ENCODE results near the gene MBD3.

The MBD3 gene

DNA sequence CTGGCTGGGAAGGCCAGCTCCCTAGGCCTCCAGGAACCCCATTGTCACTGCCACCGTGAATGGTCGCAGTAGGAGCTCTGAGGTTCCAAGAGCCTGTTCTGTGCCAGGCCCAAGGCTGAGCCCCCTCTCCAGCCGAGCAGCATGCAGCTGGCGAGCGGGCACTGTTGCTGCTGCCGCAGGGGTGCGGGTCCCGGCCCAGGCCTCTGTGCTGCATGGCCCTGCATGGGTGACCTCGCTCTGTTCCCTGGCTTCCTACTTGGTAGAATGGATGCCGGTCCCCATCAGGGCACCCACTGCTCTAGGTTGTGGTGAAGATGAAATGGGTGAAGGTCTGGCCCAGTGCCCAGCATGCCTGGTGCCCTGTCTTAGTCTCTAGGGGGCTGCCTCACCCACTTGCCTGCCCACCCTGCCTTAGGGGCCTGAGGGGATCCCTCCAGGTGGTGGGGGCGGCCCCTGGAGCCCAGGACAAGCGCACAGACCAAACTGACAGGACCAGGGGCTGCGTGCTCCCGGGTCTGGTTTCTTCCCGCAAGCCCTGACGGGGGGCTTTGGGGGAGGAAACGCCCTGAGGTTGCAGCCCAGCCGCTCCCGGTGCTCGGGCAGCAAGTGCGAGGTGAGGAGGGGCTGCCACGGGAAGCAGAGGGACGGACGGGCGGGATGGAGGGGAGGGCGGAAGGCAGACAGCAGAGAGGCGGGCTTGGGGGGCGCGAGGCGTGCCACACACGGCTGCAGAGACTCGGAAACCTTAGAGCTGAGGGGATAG, 21.3 kb upstream of the MBD3 start:
- H3K4me3 ChIP-seq (ENCODE audit: low read length) = no peak overlapping the region
- DNase-seq (ENCODE audit: low read depth) = no peak
- no peak for TF ChIP-seq CTCF (conservative IDR thresholded peaks at IDR 0.05; ENCODE audit: low read depth, low read length)

- no peak for DNase-seq (ENCODE audit: low read depth)
These were observed 20.5 kb upstream of the MBD3 start for GRCh38 chr19:1613146-1613545.

GRCh38 chr19:1612114-1613086, 19.7 kb upstream of the MBD3 start:
- no peak for TF ChIP-seq CTCF (conservative IDR thresholded peaks at IDR 0.05; ENCODE audit: low read depth, low read length)
- no peak overlapping the region for H3K4me3 ChIP-seq (ENCODE audit: low read length)
- no peak for DNase-seq (ENCODE audit: low read depth)

More at GRCh38 chr19:1613146-1613545, 20.5 kb upstream of the MBD3 start:
- H3K4me3 ChIP-seq (ENCODE audit: low read length) = no peak overlapping the region
- TF ChIP-seq CTCF (conservative IDR thresholded peaks at IDR 0.05; ENCODE audit: low read depth, low read length) = no peak

DNA sequence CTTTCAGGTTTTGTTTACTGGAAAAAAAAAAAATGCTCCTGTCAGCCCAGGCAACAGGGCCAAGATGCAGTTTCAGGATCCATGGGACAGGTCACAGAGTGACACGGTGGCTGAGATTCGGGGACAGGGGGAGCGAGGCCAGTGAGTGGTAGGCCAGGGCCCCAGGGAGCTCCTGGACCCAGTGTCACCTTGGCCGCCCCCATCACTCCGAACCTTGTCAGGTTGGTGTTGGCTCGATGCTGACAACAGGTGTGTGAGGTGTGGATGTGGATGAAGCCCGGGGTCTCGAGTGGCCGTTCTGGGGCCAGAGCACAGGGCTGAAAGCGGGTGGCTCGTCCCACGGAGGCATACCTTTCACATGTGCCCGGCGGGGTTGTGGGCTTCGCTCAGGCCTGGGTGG, 18.7 kb upstream of the MBD3 start:
- DNase-seq (ENCODE audit: low read depth) = no peak
- no peak overlapping the region for H3K4me3 ChIP-seq (ENCODE audit: low read length)
- no peak for TF ChIP-seq CTCF (conservative IDR thresholded peaks at IDR 0.05; ENCODE audit: low read depth, low read length)

DNA sequence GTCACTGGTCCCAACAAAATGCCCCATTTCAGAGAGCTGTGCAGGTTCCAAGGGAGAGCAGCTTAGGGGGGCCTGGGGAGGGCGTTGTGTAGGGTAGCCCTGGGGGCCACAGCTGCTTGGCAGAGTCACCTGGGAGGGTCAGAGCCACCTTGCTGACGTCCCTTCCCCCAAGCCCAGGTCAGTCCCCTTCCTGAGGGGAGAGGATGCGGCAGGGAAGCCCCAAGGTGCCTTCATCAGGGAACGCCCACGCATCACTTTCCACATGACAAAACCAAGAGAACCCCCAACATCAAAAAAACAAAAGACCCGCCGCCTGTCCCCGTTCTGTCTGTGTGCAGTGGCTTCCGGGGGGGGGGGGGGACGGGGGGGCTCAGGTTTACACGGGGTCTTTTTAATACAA, 17.9 kb upstream of the MBD3 start:
- no peak for DNase-seq (ENCODE audit: low read depth)
- H3K4me3 ChIP-seq (ENCODE audit: low read length) = no peak overlapping the region
- no peak for TF ChIP-seq CTCF (conservative IDR thresholded peaks at IDR 0.05; ENCODE audit: low read depth, low read length)

DNA sequence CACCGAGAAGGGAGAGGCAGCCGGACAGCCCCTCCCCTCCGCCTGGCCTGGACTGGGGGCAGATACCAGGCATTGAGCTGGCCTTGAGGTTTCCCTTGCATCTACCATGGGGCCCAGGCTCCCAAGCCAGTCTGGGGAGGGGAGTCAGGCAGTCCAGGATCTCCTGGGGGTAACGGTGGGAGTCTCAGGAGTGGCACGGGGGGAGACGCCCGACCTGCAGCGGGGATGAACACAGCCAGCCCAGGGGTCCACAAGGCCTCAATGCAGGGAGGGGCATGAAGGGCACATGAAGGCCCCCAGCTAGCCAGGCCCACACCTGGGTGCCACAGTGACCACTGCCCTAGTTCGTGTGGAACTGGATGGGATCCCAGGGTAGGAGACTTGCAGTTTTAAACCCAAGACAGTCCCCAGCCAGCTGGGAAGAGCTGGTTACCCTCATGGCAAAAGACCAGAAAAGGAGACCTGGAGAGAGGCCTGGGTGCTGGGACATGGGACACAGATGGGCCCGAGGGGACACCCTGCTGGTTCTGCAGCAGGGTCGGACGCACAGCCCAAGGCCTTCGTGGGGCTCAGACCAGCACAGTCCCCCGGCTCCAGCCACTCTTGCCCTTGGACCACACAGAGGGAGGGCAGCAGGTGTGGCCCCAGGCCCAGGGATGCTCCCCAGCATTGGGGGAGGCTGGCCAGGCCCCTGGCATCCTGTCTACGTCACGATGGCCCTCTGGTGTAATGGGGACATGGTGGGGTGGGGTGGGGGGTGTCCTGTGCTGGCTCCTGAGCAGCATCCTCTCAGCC, 17.2 kb upstream of the MBD3 start:
- TF ChIP-seq CTCF (conservative IDR thresholded peaks at IDR 0.05; ENCODE audit: low read depth, low read length) = no peak
- H3K4me3 ChIP-seq (ENCODE audit: low read length) = no peak overlapping the region
- DNase-seq (ENCODE audit: low read depth) = no peak

All from retinal pigment epithelial cell (primary cell).